NOMO-1 treated with dmso at 0.1 percent for 144 hours (cell line): ENCODE results near the gene ACSS1.

ENCODE experiments used
- DNase-seq: peaks from one replicate; lab custom pipeline; 2025; ENCODE audit not compliant: unreplicated experiment; lab: John Stamatoyannopoulos, UW

The ACSS1 gene

DNA sequence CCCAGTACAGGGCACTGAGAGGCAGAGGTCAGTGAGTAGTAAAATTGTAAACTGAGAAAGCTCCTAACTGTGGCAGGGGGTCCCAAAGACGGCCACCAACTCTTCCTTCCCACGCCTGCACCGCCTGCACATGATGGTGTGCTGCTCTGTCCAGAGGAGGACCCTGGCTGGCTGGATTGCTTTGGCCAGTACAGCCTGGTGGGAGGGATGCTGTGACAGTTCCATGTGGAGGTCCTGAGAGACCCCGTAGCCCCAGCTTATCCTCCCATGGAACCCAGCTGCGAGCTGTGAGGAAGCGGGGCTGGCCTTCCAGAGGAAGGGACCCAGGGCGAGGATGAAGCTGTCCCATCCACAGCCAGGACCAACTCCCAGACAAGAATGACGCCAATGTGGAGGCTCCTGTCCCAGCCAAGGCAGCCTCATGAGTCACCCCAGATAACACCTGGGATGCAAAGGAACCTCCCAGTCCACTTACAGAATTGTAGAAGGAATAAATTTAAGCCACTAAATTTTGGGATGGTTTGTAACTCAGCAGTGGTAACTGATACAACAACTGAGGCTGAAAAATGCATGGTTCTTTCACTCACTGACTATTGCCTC is 2.0 kb upstream of the ACSS1 start:
- no peak for DNase-seq

DNA sequence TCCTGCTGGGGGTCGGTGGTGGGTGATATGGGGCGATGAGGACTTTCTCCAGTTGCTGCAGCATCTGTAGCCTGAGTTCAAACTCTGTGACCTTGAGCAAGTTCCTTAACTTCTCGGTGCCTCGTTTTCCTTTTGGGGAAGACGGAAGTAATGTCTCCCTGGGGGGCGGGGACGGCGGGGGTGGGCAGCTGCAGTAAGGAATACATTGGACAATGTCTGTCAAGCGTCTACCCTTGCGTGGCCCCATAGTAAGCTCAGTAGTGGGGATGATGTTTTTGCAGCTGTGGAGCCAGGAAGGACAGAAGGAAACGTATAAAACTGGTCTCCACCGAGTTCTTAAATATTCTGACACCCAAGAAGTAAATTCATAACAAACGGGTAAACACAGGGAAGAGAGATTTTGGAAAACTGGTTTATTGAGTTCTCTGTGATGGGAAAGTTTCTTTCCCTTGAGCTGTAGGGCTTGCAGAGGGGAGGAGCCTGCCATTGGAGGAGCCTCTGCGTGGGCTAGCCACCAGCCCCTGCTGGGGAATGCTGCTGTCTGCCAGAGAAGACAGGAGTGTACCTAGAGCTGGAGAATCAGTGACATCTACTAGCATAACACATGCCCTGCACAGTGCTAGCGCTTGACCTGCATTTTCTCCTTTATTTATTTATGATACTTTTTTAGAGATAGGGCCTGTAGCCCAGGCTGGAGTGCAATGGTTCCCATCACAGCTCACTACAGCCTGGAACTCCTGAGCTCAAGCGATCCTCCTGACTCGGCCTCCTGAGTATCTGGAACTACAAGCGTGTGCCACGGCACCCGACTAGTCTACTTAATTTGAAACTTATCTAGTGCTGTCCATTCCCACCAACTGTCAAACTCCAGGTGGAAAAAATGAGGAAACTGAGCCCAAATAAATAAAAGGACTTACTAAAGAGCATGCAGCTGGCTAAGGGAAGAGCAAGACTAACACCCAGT is 1.2 kb upstream of the ACSS1 start:
- no peak for DNase-seq

DNA sequence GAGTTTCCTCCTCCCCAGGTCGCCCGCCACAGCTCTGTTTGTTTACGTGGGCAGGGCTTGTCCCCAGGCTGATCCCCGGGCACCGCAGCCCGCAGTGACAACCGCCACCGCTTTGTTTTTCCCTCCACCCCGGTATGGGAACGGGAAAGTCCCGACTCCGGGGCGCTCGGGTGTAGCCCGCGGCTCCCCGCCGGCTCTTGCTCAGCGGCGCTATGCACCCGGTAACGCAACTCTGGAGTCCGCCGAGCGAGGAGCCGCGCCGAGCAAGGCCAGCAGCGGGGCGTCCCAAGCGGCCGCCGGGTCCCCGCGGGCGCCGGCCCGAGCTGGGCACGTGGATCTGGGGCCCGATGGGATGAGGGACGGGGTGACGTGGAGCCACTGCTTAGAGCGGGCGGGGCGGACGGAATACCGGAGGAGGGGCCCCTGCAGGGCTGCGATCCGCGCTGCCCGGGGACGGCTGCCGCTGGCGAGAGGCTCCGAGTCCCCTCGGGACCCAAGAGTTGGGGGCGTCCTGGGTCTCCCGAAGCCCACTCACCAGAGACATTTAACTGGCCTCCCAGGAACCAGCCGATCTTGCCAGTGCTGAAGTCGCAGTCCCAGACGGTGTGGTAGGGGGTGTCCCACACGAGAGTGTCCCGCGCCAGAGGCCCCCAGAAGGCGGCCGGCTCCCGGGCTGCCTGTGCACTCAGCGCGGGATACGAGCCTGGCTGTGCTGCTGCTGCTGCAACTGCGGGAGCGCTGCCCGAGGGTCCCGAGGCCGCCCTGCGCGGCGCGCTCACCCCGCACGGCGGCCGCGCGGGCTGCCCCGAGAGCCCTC is 497 bp downstream of the ACSS1 start:
- peak; percentile 49 for DNase-seq

DNA sequence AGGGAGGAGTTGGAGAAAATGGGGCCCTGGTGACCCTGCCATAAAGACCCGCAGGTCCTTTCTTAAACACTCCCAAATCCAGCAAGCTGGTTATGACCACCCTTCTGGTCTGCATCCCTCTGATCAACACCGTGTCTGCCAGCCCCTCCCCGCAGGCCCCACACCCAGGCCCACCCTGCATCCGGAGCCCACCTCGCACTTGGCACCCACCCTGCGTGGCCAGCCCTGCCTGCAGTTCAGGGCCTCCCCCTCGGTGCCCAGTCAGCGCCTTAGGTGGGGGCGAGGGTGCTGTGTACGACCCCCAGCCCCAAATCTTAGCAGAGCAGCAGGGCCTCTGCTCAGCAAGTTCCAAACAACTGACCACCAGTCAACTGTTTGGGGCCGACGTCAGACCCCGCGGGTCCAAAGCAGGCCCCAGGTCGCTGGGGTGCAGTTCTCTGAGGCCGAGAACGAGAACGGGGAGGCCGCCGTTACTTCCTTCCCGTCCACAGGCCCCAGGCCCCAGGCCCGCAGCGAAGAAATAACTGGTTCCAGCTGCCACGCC is 1.2 kb downstream of the ACSS1 start:
- no peak for DNase-seq

DNA sequence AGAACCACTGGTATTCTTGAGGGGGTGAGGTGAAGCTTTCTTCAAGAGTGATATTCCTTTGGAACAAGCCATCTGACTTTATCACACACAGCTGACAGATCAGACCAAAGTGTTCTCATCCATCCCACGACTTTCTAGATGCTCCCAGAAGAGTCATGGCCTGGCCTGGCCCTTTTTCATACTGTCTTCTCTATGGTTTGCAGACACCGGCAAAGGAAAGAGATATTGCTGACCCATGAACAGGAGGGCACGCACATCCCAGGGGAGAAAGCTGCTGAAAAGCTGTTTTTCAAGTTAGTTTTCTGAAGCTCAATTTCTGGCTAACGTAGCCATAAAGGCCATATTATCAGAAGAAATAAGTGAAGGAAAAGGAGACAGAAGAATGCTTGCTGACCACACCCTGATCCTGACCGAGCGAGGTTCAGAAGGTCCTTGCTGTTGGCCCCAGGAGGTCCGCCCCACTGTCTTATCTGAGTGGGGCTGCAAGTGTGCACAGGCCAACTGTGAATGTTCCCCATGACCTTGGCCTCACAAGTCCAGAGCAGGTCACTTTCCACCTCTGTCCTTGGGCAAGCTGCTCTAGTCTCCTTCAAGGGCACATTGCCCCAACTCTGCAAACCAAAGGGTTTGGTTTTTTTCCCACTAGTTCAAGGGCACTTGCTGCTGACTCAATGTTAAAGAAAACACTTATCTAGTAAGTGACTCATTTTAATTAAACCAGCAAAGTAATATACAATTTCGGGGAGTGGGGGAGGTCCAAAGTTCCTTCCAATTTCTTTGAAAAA is 2.0 kb downstream of the ACSS1 start:
- no peak for DNase-seq

DNA sequence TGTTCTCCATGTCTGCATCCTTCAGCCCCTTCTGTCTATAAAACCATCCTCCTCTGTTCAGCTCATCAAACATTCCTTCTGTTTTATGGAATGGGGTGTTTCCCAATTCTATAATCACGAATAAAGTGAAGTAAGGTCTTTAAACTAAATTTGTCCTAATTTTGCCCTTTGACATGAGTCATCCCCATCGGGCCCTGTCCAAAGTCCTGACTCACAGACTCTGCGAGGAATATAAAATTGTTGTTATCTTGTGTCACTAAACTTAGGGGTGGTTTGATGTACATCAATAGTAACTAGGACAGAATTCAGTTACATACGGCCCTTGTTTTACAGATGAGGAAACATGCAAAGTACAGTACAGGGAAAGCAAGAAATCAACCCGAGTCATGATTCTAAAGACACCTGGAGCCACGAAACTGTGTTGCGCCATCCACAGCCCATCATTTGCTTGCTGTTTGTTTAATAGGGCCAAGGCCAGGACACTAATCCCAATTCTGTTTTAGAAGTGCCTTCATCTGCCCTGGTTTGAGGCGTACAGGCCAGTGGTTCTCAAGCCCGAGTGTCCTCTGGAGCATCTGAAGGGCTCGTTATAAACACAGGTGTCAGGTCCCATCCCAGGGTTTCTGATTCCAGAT is 2.8 kb downstream of the ACSS1 start:
- no peak for DNase-seq

DNA sequence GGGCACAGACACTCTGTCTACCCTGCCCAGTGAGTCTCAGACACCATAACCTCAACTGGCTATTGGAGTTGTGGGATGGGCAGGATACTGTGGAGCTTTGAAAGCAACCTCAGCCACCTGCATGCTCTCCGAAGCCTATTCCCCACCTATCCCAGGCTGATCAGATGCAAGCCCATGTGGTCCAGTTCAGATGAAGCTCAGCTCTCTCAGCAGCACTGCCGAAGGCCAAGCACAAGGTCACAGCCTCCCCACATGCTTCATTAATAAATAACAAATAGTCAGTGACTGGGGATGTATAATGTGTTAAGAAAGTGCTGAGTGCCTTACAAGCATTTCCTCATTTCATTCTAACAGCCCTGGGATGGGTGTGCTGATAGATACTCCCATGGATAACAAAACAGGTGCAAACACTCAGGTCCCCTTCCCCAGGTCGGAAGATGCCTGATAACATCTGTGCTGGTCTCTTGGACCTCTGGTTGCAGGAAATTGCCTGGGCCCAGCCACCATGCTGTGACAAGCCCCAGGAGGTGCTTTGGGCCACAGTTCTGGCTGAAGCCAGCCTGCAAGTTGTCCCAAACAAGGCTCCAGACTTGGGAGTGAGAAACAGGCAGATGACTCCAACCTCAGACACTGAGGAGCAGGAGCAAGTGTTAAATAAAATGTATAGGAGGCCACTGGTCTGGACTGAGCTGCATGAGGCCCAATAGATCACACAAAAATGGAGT is 3.7 kb downstream of the ACSS1 start:
- DNase-seq: no peak

DNA sequence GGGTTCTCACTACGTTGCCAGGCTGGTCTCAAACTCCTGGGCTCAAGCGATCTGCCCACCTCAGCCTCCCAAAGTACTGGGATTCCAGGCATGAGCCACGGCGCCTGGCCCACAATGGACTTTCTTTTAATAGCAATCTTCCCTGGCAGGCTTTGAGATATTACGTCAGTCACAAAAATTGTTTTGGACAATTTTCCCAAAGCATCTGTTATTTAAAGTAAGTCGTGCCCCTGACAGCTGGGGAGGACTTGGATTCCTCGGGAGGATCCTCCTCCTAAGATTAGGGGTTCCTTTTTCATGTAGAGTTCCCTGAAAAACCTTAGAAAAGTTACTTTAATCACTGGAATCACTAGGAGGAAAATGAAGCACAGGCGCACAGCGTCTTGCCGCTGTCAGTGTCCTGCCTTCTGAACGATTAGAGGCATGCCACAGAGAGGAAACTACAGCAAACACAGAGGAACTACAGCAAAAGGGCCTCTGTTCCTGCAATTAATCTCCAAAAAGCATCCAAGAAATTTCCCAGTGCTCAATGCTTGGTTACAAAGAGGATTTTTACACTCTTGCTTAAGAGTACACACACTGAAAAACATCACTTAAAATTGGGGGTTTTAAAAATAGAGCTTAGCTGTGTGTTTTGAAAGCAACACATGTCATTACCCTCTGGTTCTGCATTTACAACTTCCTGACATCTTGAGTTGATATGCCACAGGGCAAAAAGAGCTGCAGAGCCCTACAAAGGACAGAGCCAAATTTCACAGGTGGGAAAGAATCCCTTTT is 4.5 kb downstream of the ACSS1 start:
- no peak for DNase-seq

DNA sequence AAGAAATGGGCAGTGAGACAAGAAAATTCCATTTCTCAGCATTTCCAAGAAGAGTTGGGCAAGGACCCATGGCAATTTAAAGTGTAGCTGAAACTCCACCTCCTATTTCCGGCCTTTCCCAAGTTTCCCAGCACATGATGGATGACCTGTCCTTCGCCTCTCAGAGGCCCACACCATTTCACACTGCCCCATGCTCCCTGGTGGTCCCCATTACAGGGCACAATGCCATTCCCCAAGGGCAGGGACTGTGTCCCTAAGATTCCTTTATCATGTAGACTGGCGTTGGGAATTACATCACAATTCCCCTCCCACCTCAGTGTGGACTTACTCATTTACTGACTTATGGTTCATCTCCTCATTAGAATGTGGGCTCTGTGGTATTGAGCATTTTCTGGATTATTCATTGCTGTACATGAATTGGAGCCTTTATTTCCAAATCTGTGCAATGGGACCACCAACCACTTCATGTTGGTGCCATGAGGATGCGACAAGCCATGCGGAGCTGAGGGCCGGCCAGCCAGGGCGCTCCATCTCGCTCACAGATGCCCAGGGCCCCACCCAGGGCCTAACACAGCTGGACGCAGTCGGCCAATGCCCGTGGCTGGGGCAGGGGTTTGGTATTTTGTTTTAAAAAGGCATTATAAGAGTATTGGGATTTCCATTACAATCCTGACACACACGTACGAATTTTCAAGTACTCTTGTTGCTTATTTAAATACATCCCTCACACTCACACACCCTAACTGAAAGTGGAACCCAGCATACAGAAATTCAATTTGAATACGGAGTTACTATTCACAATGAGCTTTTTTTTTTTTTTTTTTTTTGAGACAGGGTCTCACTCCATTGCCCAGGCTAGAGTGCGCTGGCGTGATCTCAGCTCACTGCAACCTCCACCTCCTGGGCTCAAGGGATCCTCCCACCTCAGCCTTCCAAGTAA is 5.4 kb downstream of the ACSS1 start:
- no peak for DNase-seq

DNA sequence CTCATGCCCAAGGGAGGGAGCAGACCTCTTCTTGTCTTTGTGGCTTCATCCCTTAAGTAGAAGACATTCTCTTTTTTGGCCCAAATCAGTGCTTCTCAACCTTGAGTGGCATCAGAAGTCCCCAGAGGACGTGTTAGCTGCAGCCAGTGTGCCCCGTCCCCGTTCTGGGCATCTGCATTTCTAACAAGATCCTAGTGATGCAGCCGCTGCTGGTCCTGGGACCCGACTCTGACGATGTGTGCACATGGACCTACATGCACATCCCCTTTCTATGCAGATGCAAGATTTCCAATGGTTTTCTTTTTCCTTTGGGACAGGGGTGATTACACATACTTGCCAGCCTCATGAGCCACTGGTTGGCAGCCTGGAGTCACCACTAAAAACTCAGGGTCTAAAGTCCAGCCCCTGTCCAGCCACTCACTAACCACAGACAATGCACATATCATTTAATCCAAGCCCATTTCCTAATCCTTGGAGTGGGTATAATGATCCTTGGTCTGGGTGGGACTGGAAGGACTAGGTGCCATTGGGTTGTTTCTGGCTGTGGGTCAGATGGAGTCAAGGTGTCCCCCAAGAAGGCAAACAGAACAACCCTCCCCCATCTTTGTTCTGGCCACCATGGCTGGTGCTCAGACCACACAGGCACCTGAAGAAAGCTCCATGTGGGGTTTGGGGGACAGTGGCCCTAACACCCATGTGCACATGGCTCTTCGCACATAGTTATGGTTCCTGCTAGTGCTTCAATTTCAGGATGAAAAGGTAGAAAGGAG is 6.4 kb downstream of the ACSS1 start:
- no peak for DNase-seq

DNA sequence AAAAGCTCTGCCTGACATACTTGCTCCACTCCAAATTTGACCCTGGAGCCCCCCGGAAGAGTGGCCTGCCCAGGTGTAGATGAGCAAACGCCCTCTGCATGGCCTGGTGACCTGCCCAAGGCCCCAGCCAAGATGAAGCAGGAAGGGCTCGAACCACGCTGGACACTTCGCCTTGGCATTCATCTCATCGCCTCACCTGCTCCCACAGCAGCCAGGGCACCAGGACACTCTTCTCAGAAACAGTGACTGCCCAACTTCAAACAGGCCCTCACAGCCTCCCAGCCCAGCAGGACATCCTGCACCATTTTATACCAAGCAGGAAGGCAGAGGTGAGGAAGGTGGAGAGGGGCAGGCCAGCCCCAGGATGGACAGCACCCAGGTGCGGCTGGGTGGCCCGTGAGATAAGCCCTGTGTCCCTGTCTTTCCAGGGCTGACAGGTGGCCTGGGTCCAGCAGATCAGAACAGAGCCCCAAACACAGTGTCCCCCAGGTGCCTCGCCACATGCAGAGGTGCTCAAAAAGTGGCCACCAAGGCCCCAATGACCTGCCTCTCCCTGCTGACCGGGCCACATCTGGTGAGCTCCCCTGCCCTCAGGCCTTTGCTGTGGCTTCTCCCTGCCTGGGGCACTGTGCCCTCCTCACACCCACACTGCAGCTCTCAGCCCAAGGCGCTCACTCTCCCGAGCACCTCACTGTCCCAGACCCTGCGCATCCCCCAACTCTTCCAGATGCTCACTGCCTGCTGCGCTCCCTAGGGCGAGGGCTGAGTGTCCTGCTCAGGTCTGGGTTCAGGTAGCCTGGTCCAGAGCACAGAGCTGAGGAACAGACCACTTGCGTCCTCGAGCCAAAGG is 7.2 kb downstream of the ACSS1 start:
- DNase-seq: no peak

DNA sequence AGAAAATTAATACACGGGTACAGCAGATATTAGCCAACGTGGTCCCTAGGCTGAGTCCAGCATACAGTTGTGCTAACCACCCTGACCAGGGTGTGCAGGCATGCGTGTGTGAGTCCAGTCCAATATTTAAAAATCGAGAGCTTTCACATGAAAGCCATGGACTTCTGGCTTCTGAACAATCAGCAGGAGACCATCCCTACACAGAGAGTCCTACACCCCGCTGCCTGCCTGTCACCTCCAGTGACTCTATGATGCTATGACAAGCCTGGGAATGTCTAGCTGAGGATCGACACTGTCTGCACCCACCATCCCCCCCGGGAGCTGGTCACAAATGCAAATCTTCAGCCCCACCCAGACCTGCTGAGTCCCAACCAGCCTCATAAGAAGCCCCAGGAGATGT is 7.9 kb downstream of the ACSS1 start:
- DNase-seq: no peak

DNA sequence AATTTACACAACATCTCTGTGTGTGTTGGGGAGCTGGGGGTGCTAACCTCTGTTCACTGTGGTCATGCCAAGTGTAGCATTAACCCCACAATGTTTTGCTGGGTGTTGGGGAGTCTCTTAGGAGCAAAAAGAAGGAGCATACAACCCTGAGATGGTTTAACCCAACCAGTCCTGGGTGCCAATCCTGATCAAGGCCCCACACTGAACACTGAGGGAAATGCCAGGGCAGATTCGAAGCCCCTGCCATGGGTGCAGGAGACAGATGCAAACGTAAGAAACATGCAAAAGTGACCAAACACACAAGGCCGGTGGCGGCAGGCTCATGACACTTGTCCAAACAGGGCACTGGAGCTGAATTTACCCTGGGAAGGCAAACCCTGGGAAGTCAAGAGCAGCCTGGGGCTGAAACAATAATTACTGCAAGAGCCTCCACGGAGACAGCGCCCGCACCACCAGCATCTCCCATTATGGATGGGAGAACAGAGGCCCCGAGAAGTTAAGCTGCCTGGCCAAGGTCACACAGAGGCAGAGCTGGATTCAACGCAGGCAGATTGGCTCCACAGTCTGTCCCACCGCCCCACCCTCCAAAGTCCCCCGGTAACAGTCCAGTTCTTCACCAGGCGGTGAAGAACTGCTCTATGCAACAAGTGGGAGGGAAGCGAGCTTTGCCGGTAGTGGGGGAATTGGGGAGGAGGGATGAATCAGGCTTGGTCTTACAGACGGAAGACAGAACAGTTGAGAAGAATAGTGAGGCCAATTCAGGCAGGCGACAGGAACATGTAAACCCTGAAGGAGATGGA is 8.5 kb downstream of the ACSS1 start:
- no peak for DNase-seq

DNA sequence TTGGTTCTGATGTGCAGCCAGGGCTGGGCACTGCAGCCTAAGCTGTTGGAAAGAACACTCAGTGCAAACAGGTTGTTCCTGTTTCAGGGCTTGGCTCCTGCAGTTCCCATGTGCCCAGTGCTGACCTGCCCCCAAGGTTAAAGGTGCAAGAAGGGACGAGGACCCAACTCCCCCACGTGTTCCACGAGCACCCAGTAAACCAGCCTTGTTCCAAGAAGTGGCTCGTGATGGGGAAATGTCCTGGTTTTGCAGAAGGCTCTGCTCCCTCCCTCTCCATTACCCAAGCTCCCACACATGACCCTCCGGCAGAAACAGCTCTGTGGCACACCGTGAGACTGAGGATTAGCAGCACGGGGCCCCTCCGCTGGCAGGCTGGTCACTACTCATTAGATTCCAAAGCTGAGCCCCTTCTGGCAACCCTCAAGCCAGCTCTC is 9.4 kb downstream of the ACSS1 start:
- DNase-seq: no peak

DNA sequence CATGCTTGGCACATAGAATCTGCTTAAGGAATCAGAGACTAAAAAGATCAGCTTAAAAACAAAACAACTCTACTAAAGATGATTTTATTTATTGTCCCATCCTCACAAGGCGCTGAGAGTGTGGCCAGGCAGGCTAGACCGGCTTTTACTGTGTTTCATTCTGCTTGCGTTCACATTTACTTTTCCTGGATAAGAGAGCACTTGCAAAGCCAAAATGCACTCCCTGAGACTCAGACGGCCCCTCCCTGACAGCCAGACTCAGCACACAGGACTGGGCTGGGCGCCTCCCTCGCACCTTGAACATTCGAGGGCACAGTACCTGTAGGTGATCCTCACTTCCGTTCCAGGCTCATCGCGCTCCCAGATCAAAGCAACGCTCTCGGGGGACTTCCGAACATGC is 10.2 kb downstream of the ACSS1 start:
- DNase-seq: no peak
